Right ventricle myocardium inferior (tissue), 1 donor: ENCODE measurements around the gene MAP1LC3B2. TPM values are rescaled to one million over a fixed set of nuclear protein-coding genes. Genes with fewer than 3 reads are reported as not detected.
A peak's percentile ranks its signal among the peaks of the same experiment; 100 is the strongest.

ENCODE experiments used
- ATAC-seq: fragments of 200-7000 bp; cut with Tn5 transposase; one replicate; pipeline ENCODE4 v1.9.1; 2020; ENCODE audit warnings: mild to moderate bottlenecking, moderate library complexity
- DNase-seq: peaks from one replicate; pipeline ENCODE4 v3.0.0; 2021; ENCODE audit errors: missing footprints
- intact Hi-C: fragments of 100-400 bp; cut with DNase I; formaldehyde crosslinking; loops from one replicate; pipeline ENCODE4 v1.11.0; 2022
- total RNA-seq: library from RNA; stranded (reverse); fragmentation: NEBNext Ultra II Directional; extraction: Animal tissue kit (Norgen Biotek cat#: 25700); gene quantifications from one replicate; pipeline ENCODE4 v1.2.1, GENCODE V29; 2021
- donor health status: DM: no; HTN: yes; CAD: no; lungs with severe emphysema.

The MAP1LC3B2 gene
- total RNA-seq, 1 donor from 2014 or later: 3.5 TPM

DNA sequence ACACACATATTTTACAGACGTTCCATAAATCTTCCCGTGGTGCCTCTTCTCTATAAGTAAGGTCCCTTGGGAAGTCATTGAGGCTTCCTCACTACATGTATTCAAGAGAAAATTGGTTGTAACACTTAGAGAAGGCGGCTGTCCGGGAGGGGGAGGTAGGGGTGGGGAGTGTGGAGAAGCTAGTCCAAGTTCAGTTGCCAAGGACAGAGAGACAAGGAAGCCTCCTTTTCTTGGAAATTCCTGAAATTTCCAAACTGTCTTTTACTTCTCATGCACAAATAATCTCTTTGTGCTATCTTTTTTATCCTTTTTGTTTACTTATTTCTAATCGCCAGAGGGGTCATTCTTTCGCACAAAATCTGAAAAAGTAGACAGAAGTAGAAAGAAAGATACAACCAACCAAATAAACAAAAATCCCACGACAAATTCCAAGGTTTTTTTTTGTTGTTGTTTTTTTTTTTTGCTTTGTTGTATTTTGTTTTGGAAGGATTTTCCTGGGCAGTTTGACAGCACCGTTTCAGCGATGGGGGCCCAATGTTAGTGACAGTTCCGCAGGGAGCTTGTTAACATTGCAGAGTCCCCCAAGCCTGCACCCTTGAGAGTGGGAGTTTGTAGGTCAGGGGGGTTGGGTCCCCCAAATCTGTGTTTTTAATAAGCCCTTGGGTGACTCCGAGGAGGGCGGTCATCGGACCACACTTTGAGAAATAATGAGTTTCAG, 45.2 kb downstream of the MAP1LC3B2 start:
- intact Hi-C loops: no loop called here
- DNase-seq: no peak

DNA sequence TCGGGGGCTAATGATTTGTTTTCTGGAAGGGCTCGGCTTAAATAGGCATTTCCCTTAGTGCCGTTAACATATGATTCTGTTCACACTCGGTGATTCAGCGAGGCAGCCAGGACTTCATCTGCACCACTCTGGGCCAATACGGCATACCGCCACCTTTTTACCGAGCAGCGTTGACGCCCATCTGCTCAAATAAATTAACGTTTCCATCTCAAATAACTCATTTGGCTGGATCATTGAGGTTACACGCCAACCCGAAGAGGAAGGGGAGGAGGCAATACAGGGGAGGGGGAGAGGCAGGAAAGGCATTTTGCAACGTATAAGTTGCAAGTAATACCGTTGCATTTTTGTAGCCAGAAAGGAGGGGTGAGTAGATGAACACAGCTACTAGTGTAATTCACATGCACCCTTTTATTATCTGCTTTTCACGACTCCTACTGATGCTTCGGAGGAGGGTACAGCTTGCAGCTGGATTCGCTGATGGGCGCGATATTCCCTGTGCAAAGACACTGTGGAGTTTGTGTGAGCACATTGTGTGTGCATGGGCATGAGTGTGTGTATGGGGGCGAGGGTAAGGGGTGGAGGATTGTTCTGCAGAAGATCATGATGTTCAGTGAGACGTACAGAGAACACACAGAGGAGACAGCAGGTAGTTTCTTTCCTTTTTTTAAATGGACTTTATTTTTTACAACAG, 45.9 kb downstream of the MAP1LC3B2 start:
- intact Hi-C loops: no loop called here
- ATAC-seq (no peak), DNase-seq (no peak)

More for the DNA sequence above, 45.2 kb downstream of the MAP1LC3B2 start:
- ATAC-seq: no peak

DNA sequence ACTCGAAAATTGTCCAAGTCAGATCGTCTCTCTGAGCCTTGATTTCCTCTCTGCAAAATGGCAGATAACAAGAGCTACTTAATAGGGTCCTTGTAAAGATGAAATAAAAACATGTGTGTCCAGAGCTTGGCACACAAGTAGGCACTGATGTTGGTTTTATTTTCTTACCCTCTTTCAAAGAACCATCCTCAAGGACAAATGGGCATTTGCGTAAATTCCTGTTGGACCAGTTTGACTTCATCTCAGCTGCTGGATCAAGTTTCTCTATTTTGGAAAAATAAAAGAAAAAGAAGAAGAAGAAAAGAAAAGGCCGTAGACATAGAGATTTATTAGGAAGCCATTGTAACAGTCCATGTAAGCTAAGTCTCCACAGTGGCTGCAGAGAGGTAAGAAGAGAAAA, 47.2 kb downstream of the MAP1LC3B2 start:
- DNase-seq (no peak), ATAC-seq (no peak)
- intact Hi-C loops: no loop called here

DNA sequence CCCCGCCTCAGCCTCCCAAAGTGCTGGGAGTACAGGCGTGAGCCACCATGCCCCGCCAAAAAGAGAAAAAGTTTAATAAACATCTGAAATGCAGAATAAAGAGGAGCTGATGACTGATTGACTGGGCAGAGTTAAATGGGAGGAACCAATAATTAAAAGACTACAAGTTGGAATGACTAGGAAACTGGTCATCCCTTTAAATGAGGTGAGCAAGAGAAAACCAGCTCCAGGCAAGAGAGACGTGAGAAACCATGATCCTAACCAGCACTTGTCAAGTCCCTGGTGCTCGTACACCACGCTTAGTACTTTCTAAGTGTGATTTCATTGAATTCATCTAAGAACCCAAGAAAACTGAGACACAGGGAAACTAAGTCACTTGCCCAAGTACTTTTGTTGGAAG, 47.9 kb downstream of the MAP1LC3B2 start:
- DNase-seq (no peak), ATAC-seq (no peak)
- intact Hi-C loops: no loop called here

DNA sequence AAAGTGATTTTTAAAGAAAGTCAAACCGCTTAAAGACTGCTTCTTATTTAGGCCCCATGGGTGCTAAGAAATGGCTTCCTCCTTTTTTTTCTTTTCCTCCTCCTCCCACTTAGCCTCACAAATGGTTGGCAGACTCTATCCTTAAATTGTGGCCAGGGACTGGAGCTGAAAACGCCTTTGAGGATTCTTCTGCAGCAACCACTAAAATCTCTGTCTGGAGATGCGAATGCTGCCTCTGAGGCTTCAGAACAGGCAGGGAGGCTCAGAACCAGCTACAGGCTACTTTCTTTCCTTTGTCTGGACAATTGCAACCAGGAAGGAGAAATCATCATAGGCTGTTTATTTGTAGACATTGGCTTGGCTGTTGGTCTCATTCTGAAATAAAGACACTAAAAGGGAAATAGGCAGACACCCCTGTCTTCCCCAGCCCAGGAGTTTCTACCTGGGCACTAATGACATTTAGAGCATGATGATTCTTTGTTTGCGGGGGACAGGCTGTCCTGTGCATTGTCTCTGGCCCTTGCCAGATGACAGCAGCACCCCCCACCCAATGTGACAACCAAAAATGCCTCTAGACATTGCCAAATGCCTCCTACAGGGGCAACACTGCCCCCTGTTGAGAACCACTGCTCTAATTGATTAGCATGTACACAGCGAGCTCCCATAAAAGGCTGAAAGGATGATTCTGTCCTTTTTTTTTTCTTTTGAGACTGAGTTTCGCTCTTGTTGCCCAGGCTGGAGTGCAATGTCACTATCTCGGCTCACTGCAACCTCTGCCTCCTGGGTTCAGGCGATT, 50.3 kb downstream of the MAP1LC3B2 start:
- DNase-seq (no peak), ATAC-seq (peak; percentile 23)
- intact Hi-C loops: no loop called here

DNA sequence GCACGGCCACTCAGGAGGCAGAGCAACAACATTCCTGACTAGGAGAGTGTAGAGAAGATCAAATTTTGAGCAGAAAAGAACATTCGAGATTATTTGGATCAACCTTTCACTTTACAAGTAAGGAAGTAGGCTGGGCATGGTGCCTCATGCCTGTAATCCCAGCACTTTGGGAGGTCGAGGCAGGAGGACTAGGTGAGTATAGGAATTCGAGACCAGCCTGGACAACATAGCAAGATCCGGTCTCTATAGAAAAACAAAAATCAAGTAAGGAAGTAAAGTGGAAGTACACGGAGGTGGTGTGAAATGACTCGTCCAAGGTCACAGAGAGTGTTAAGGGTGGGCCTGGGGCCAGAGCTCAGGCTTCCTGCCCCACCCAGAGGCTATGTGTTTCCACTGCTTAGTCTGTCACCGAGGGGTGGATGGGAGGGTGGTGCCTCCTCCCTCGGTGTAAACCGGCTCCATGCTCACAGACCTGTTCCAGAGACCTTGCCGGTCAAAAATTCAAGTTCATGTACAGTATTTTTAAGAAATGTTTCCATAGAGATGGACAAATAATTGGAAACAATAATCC, 51.9 kb downstream of the MAP1LC3B2 start:
- intact Hi-C loops: no loop called here
- no peak for ATAC-seq
- DNase-seq: no peak

DNA sequence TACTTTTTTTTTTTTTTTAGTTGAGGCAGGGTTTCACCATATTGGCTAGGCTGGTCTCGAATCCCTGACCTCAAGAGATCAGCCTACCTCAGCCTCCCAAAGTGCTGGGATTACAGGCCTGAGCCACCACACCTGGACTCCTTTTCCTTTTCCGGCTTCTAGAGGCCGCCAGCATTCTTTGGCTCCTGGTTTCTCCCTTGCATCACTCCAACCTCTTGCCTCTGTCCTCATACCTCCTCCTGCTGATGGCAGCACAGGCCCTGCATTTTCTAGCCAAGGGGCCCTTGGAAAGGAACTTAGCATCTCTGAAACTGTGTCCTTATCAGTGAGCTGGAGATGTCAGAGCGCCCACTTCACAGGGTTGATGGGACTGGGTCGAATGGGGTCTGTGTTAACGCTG, 53.3 kb downstream of the MAP1LC3B2 start:
- no peak for ATAC-seq
- intact Hi-C loops: no loop called here
- no peak for DNase-seq

DNA sequence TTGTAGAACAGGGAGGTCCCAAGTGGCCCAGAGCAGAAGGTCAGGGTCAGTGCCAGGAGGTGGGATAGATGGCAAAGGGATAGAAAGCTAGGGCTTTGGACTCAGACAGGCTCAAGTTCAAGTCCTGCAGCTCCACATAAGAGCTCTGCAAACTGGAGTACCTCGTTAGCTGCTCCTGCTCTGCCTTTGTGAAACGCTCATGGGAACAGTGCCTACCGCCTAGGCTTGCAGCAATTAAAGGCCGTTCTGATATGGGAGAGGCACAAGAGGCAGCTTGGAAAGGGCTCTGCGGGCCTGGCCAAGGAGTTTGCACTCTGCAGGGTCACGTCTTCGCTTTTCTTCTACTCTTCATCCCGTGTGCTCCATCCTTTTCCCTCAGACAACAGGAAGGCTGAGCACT, 54.1 kb downstream of the MAP1LC3B2 start:
- no peak for DNase-seq
- no peak for ATAC-seq
- intact Hi-C loops: no loop called here

DNA sequence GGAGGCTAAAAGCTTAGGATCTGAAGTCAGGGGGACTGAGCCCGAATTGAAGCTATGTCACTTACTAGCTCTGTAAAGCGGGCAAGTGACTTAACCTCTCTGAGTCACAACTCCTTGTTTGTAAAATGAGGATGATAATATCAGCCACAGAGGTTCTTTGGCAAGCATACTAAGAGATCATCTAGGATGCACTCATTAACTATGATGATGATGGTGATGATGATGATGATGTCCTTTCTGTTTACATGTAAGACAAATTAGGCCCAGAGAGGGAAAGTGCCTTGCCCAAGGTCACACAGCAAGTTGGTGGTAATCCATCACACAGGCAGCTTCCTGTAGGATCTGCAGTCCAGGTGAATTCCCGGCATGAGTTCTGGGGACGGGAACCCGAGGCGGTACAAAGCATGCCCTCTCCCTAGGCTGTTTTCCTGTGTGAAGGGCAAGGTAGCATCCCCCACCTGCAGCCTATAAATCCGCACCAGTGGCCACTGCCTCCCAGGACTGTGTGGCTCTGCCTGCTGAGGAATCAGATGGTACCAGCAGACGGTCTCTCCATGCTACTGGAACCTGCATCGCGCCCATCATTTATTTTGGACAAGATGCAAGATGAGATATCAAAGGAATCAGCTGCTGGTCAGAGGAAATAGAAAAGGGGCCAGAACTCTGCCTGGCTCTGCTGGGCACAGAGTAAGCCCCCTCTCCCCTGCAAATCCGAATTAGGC, 55.2 kb downstream of the MAP1LC3B2 start:
- no peak for ATAC-seq
- intact Hi-C loops: no loop called here
- DNase-seq: no peak

DNA sequence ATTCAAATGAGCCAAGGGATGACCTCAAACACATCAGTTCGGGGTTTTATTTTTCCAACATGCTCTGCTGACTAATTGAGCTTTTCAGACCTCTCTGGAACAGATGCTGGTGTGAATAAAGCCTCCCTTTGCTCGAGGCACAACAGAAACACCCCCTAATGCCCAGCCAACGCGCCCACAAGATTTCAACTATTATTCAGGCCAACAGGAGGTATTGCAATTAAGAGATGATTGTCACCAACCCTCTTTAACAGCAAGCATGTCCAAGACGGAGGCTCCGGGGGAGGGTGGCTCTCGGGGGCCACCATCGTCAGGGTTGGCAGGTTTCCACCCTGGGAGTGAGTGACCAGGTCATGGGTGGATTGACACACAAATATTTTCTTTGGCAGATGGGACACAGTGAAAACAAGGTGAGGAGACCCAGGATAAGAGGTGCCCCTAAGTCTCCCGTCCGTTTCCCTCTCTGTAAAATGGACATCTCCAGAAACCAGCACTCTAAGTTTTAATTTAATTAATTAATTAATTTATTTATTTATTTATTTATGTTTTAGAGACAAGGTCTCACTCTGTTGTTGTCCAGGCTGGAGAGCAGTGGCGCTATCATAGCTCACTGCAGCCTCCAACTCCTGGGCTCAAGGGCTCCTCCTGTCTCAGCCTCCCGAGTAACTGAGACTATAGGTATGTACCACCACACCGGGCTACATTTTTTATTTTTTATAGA, 56.1 kb downstream of the MAP1LC3B2 start:
- no peak for ATAC-seq
- intact Hi-C loops: no loop called here
- no peak for DNase-seq

DNA sequence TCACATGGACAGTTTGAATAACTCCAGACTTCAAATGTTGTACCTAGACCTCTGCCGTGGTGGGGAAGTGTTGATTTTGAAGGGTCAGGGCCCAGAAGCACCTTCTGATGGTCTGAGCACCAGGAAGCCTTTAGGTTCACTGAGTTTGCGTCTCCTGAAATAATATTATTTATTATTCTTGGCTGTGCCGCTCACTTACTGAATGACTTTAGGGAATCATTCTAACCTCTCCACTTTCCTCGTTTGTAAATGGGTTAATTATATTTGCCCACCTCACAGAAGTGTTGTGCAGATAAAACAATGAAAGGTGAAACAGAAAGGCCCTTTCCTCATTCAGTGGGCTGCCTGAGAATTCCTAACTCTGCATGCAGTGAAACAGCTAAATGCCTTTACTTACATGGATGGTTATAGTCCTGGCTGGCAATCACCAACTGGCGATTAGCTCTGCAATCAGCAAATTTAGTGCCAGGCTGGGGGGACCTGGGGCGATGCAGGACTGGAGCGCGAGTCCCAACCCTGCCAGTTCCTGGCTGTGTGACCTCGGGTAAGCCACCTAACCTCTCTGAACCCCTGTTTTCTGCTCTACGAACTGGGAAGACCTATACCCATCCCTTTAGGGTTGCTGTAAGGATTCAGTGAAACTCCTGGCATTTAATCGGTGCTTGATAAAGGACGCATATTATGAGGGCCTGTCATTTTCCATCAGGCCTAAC, 57.5 kb downstream of the MAP1LC3B2 start:
- intact Hi-C loops: no loop called here

DNA sequence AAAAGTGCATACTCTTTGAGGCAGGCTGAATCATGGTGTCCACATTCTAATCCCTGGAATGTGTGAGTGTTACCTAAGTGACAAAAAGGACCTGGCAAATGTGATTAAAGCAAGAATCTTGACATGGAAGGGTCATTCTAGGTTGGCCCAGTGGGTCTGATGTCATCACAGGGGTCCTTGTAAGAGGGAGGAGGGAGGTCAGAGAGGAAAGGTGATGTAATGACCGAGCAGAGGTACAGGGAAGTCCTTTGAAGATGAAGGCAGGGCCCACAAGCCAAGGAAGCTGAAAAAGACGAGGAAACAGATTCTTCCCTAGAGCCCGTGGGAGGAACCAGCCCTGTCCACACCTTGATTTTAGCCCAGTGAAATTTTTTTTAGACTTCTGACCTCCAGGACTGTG, 60.1 kb downstream of the MAP1LC3B2 start:
- intact Hi-C loops: no loop called here
- DNase-seq: no peak
- ATAC-seq: no peak

More for the DNA sequence above, 57.5 kb downstream of the MAP1LC3B2 start:
- DNase-seq: no peak
- ATAC-seq: no peak

DNA sequence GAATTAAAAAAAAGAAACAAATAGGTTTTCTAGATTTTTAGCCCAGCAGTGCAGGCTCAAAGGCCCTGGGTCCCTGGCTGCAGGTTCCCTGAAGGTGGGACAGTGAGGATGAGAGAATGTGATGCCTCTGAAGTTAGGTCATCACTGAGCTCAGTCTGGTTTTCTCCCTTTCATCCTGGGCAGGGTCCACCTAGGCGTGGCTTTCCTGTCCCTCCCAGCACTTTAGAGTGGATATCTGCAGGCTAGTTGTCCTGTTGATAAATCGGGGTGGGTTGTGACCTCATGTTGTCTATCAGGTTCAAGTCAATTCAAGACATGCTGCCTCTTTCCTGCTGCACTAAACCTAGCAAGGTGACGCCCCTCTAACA, 60.9 kb downstream of the MAP1LC3B2 start:
- intact Hi-C loops: no loop called here
- ATAC-seq (no peak), DNase-seq (no peak)

DNA sequence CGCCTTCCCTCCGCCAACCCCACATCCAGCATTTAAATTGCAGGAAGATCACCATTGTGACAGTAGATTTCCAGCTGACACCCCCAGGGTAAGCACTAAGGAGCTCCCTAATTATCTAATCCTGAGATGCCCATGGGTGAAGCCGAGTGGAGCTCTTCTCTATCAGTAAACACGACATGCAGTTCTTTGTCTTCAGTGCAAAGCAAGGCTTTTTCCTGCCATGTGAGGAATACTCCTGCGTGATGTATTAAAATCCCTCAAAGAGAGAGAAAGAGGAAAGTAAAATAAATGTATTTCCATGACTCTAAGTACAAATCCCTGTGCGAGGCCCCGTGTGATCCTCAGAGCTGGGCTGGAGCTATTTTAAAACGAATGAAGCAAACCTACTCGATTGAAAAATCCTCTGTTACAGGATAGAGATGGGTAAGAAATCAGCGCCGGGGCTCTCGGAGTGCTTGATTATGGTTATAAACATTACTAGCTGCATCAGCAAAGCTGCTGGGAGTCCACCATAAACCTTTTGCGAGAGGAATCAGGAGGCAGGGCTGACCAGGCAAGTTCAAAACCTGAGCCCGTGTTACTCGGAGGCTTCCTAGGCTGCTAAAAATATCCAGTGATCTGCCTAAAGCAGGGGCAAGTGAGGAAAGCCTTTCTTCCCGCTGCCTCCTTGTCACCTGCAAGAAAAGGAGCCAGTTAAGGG, 61.5 kb downstream of the MAP1LC3B2 start:
- intact Hi-C loops: no loop called here
- no peak for DNase-seq
- no peak for ATAC-seq

DNA sequence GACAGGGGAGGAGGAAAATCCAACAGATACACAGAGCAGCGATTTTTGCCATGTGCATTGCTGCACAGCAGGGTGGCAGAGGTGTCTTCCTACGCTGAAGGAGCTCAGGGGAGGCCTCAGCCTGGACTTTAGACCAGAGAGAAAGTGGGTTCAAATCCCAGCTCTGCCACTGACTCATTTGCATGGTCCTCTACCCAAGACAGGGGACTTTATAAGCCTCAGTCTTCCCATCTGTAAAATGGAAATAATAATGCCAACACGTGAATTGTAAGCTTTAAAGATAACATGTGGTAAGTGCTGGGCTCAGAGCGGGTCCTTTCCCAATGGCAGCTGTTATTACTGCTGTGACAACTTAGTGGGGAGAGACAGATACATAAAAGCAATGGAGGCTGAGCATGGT, 62.0 kb downstream of the MAP1LC3B2 start:
- intact Hi-C loops: no loop called here
- no peak for DNase-seq
- ATAC-seq: no peak

DNA sequence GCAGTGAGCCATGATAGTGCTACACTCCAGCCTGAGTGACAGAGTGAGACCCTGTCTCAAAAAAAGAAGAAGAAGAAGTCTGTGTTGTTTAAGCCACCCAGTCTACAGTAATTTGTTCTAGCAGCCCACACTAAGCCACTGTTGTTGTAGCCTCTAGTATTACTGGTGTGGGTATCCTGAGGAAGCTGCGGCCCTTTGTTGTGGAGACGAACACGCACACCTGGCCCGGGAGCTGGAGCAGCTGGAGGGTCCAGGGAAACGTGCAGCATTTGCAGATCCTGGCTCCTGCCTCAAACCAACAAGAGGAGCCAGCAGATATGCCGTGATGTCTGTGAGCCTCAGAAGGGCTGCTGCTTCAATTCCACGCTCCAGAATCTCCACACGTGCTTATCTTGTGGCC, 65.3 kb downstream of the MAP1LC3B2 start:
- DNase-seq (no peak), ATAC-seq (no peak)
- intact Hi-C loops: no loop called here

DNA sequence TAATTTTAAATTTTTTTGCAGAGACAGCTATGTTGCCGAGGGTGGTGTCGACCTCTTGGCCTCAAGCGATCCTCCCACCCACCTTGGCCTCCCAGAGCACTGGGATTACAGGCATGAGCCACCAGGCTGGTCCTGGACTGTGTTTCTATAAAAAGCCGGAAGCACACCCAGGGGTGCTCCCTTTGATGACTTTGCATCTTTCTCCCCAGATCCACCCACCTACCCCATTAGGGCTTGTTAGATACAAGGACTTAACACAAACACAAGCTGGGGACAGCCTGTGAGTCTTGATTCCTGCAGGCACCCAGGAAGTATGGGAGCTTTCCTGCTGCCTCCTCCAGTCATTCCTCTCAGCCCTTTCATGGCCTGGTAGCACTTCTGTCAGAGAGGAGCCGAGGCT, 67.0 kb downstream of the MAP1LC3B2 start:
- intact Hi-C loops: no loop called here
- ATAC-seq (no peak), DNase-seq (no peak)
